DOHH2 (cell line): ENCODE measurements around the gene DPP6.

Experiments used
- CTCF ChIP-seq: fragments of 200-600 bp; sonication (generic); IDR thresholded peaks from one replicate; pipeline ENCODE4 v1.5.1; 2014; ENCODE audit warnings: antibody characterized with exemption, mild to moderate bottlenecking, low read depth, low read length; ENCODE audit not compliant: poor library complexity, severe bottlenecking
- EZH2phosphoT487 ChIP-seq: fragments of 200-600 bp; sonication (generic); IDR thresholded peaks from 2 replicates; pipeline ENCODE4 v1.6.1; 2017; ENCODE audit warnings: borderline replicate concordance, mild to moderate bottlenecking, antibody characterized with exemption, low read length, moderate library complexity, mixed read lengths

- TF ChIP-seq CTCF (no peak), EZH2phosphoT487 (no peak)
Measured at GRCh38 chr7:154666768-154667167, 614.6 kb downstream of the DPP6 start.
